GM23248 (cell line): ENCODE results near the gene PSAP.

Experiments used
- EZH2 ChIP-seq: fragments of 200-600 bp; sonication (generic); IDR thresholded peaks from 2 replicates; pipeline ENCODE4 v1.6.1; 2018; ENCODE audit warnings: antibody characterized with exemption, mild to moderate bottlenecking; ENCODE audit not compliant: insufficient read depth, poor library complexity, severe bottlenecking
- EZH2phosphoT487 ChIP-seq: fragments of 200-600 bp; sonication (generic); IDR thresholded peaks from 2 replicates; pipeline ENCODE4 v1.6.1; 2018; ENCODE audit warnings: antibody characterized with exemption, moderate library complexity, mild to moderate bottlenecking, low read depth; ENCODE audit not compliant: insufficient read depth

- no peak for TF ChIP-seq EZH2
- no peak for TF ChIP-seq EZH2phosphoT487
Observed at GRCh38 chr10:71829171-71829570, 21.9 kb downstream of the PSAP start.
